Mucosa of stomach (tissue), 1 donor: ENCODE measurements around the gene MRPS34.

Experiments used
- H3K27me3 ChIP-seq: one replicate; pipeline ENCODE4 v1.7.0; 2013; ENCODE audit warnings: mild to moderate bottlenecking, low read length; ENCODE audit not compliant: control insufficient read depth, insufficient read depth
- H3K36me3 ChIP-seq: one replicate; pipeline ENCODE4 v1.7.0; 2013; ENCODE audit warnings: low read length; ENCODE audit not compliant: control insufficient read depth, insufficient read depth
- H3K4me1 ChIP-seq: one replicate; pipeline ENCODE4 v1.7.0; 2013; ENCODE audit warnings: mild to moderate bottlenecking, low read length; ENCODE audit not compliant: control insufficient read depth, insufficient read depth
- H3K4me3 ChIP-seq: one replicate; pipeline ENCODE4 v1.7.0; 2013; ENCODE audit warnings: low read length
- H3K9ac ChIP-seq: one replicate; pipeline ENCODE4 v1.7.0; 2013; ENCODE audit warnings: mild to moderate bottlenecking, low read length, moderate library complexity
- H3K9me3 ChIP-seq: one replicate; pipeline ENCODE4 v1.7.0; 2013; ENCODE audit warnings: mild to moderate bottlenecking, low read length, moderate library complexity; ENCODE audit not compliant: control insufficient read depth
- donor health status: Pancreatic carcinoma.

Gene MRPS34

GRCh38 chr16:1762879-1763520, 9.9 kb downstream of the MRPS34 start:
- no peaks in the 10 kb centered on the region for H3K4me1 ChIP-seq
- no peaks in the 10 kb centered on the region for H3K27me3 ChIP-seq
- no peaks in the 10 kb centered on the region for H3K9me3 ChIP-seq
- H3K9ac ChIP-seq = no peak overlapping the region
- no peak overlapping the region for H3K4me3 ChIP-seq
- H3K36me3 ChIP-seq = no peaks in the 10 kb centered on the region

- H3K36me3 ChIP-seq = no peaks in the 10 kb centered on the region
- H3K27me3 ChIP-seq = no peaks in the 10 kb centered on the region
- H3K4me1 ChIP-seq = no peaks in the 10 kb centered on the region
- no peaks in the 10 kb centered on the region for H3K9me3 ChIP-seq
- no peak overlapping the region for H3K9ac ChIP-seq
- no peak overlapping the region for H3K4me3 ChIP-seq
Observed at GRCh38 chr16:1762196-1762878, 10.6 kb downstream of the MRPS34 start.

GRCh38 chr16:1761751-1762150, 11.2 kb downstream of the MRPS34 start:
- Histone ChIP-seq H3K9ac (no peak overlapping the region), H3K27me3 (no peaks in the 10 kb centered on the region), H3K4me3 (no peak overlapping the region), H3K4me1 (no peaks in the 10 kb centered on the region), H3K9me3 (no peaks in the 10 kb centered on the region), H3K36me3 (no peaks in the 10 kb centered on the region)

GRCh38 chr16:1760911-1761310, 12.0 kb downstream of the MRPS34 start:
- no peak overlapping the region for H3K4me3 ChIP-seq
- H3K4me1 ChIP-seq = no peaks in the 10 kb centered on the region
- H3K36me3 ChIP-seq = no peaks in the 10 kb centered on the region
- no peaks in the 10 kb centered on the region for H3K27me3 ChIP-seq
- no peak overlapping the region for H3K9ac ChIP-seq
- H3K9me3 ChIP-seq = no peaks in the 10 kb centered on the region

- no peak overlapping the region for H3K9ac ChIP-seq
- no peaks in the 10 kb centered on the region for H3K4me1 ChIP-seq
- no peaks in the 10 kb centered on the region for H3K27me3 ChIP-seq
- H3K36me3 ChIP-seq = no peaks in the 10 kb centered on the region
- H3K9me3 ChIP-seq = no peaks in the 10 kb centered on the region
- no peak overlapping the region for H3K4me3 ChIP-seq
Observed at GRCh38 chr16:1759511-1759910, 13.4 kb downstream of the MRPS34 start.

- H3K9me3 ChIP-seq = no peaks in the 10 kb centered on the region
- no peaks in the 10 kb centered on the region for H3K36me3 ChIP-seq
- no peak overlapping the region for H3K9ac ChIP-seq
- H3K4me3 ChIP-seq = no peak overlapping the region
- no peaks in the 10 kb centered on the region for H3K4me1 ChIP-seq
- H3K27me3 ChIP-seq = no peaks in the 10 kb centered on the region
Observed at GRCh38 chr16:1758923-1759322, 14.0 kb downstream of the MRPS34 start.

GRCh38 chr16:1757714-1758461, 15.0 kb downstream of the MRPS34 start:
- no peaks in the 10 kb centered on the region for H3K36me3 ChIP-seq
- no peaks in the 10 kb centered on the region for H3K27me3 ChIP-seq
- H3K9me3 ChIP-seq = no peaks in the 10 kb centered on the region
- no peak overlapping the region for H3K9ac ChIP-seq
- H3K4me3 ChIP-seq = no peak overlapping the region
- H3K4me1 ChIP-seq = no peaks in the 10 kb centered on the region

- no peak overlapping the region for H3K4me3 ChIP-seq
Observed at GRCh38 chr16:1754204-1754603, 18.7 kb downstream of the MRPS34 start.

GRCh38 chr16:1752853-1753252, 20.1 kb downstream of the MRPS34 start:
- H3K4me3 ChIP-seq = no peak overlapping the region
- H3K9ac ChIP-seq = no peak overlapping the region
- H3K36me3 ChIP-seq = peaks cover 12% of the 10 kb centered on the region
- H3K27me3 ChIP-seq = no peaks in the 10 kb centered on the region
- H3K4me1 ChIP-seq = no peaks in the 10 kb centered on the region
- no peaks in the 10 kb centered on the region for H3K9me3 ChIP-seq

More at GRCh38 chr16:1754204-1754603, 18.7 kb downstream of the MRPS34 start:
- Histone ChIP-seq H3K27me3 (no peaks in the 10 kb centered on the region), H3K9me3 (no peaks in the 10 kb centered on the region), H3K4me1 (no peaks in the 10 kb centered on the region), H3K9ac (no peak overlapping the region), H3K36me3 (peaks cover 6% of the 10 kb centered on the region)

GRCh38 chr16:1751946-1752345, 21.0 kb downstream of the MRPS34 start:
- Histone ChIP-seq H3K4me3 (no peak overlapping the region), H3K4me1 (no peaks in the 10 kb centered on the region), H3K27me3 (no peaks in the 10 kb centered on the region), H3K9ac (no peak overlapping the region), H3K36me3 (peaks cover 12% of the 10 kb centered on the region), H3K9me3 (no peaks in the 10 kb centered on the region)

- Histone ChIP-seq H3K4me1 (no peaks in the 10 kb centered on the region), H3K9me3 (no peaks in the 10 kb centered on the region), H3K4me3 (no peak overlapping the region), H3K36me3 (peaks cover 12% of the 10 kb centered on the region), H3K27me3 (no peaks in the 10 kb centered on the region), H3K9ac (no peak overlapping the region)
Observed at GRCh38 chr16:1749152-1750117, 23.5 kb downstream of the MRPS34 start.
